HG02885 (cell line): ENCODE data around the gene OPN5.

Source experiments
- ATAC-seq: cut with Tn5 transposase; IDR thresholded peaks from one replicate; pipeline ENCODE4 v1.9.1; 2021; ENCODE audit warnings: mild to moderate bottlenecking; ENCODE audit not compliant: unreplicated experiment, poor library complexity

Gene OPN5

GRCh38 chr6:47852727-47853126 is 70.9 kb downstream of the OPN5 start:
- no peak for ATAC-seq

- ATAC-seq, result no peak
These were observed 71.9 kb downstream of the OPN5 start for GRCh38 chr6:47853766-47854165.

DNA sequence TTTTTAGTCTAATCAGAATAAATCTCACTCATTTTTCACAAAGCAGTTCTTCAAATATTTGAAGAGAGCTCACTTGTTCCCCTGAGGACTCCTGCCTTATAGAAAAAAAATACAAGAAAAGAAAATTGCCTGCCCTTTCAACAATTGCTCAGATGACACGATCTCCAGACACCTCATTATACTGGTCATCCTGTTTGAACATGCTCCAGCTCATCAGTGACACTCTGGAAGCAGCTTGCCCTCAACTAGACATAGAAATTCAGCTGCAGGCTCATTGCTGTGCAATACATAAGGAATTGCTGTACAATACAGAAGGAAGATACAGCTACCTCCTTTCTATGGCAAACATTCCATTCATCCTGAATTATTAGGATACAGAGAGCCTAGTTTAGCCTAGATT is 73.1 kb downstream of the OPN5 start:
- no peak for ATAC-seq

DNA sequence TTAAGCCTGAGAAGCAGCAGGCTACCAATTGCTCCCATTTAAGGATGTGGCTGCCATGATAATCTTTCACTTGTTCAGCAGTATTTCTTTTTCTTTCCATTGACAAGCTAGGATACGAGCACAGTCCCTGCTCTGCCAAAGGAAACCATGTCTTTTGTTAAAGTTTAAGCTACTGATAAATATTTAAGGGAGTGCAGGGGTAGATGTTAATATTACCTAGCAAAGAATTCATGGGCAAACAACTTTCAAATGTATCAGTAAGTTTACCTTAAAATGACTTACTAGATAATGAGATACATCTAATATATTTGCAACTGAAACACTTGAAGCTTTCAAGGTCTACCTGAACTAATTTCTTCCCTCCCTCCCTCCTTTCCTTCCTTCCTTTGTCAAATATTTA is 77.3 kb downstream of the OPN5 start:
- ATAC-seq, result no peak

GRCh38 chr6:47862731-47863130 is 80.9 kb downstream of the OPN5 start:
- ATAC-seq, result no peak

DNA sequence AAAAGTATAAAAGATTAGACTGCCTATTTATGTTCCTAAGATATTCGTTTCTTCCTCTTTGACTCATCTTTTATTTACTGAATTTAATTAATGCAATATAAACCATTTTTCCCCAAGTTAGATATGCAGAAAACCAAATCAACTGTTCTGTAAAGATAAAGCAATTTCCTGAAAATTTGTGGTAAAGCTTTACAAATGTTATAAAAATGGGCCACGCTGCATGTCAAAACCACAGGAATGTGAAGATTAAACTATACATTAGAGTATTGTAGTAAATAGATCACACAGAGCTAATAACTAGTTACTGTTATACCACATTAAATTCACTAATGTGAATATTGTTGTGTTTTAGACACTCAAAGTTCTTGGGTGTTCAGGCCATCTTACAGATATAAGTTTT is 83.4 kb downstream of the OPN5 start:
- no peak for ATAC-seq

- no peak for ATAC-seq
These were observed 93.8 kb downstream of the OPN5 start for GRCh38 chr6:47875593-47875992.
